GM23338 (cell line): ENCODE results near the gene FILIP1L. TPM values are rescaled to one million over a fixed set of nuclear protein-coding genes. Genes with fewer than 3 reads are reported as not detected.

Experiments
- ATAC-seq: fragments of 200-7000 bp; cut with Tn5 transposase; 3 replicates; pipeline ENCODE4 v1.9.1; 2020
- DNase-seq: peaks from one replicate; pipeline ENCODE4 v3.0.0-alpha.2; 2015; ENCODE audit warnings: low spot score
- H2AFZ ChIP-seq: fragments of 200-600 bp; sonication (generic); 2 replicates; pipeline ENCODE4 v1.8.0; 2016; ENCODE audit warnings: antibody characterized with exemption, mild to moderate bottlenecking, moderate library complexity
- H3F3A ChIP-seq: fragments of 200-600 bp; sonication (generic); replicated peaks from 2 replicates; pipeline ENCODE4 v1.8.0; 2017; ENCODE audit warnings: antibody characterized with exemption, mixed run types, low read depth
- H3K27ac ChIP-seq: fragments of 200-600 bp; sonication (generic); 2 replicates; pipeline ENCODE4 v1.6.1; 2016; ENCODE audit warnings: low read depth
- H3K27me3 ChIP-seq: fragments of 200-600 bp; sonication (generic); 2 replicates; pipeline ENCODE4 v1.8.0; 2016; ENCODE audit warnings: mild to moderate bottlenecking, mixed run types, moderate library complexity; ENCODE audit not compliant: insufficient read depth
- H3K36me3 ChIP-seq: fragments of 200-600 bp; sonication (generic); 2 replicates; pipeline ENCODE4 v1.8.0; 2016; ENCODE audit warnings: mild to moderate bottlenecking; ENCODE audit not compliant: insufficient read depth
- H3K4me1 ChIP-seq: fragments of 200-600 bp; sonication (generic); 2 replicates; pipeline ENCODE4 v1.8.0; 2016; ENCODE audit warnings: mild to moderate bottlenecking, moderate library complexity; ENCODE audit not compliant: insufficient read depth
- H3K4me2 ChIP-seq: fragments of 200-600 bp; sonication (generic); 2 replicates; pipeline ENCODE4 v1.7.1; 2017; ENCODE audit warnings: mixed run types
- H3K4me3 ChIP-seq: fragments of 200-600 bp; sonication (generic); 2 replicates; pipeline ENCODE4 v1.6.1; 2016; ENCODE audit warnings: mixed run types
- H3K79me2 ChIP-seq: fragments of 200-600 bp; sonication (generic); replicated peaks from 2 replicates; pipeline ENCODE4 v1.8.0; 2017; ENCODE audit warnings: mild to moderate bottlenecking; ENCODE audit not compliant: insufficient read depth
- H3K9me2 ChIP-seq: fragments of 200-600 bp; sonication (generic); 2 replicates; pipeline ENCODE4 v1.8.0; 2017; ENCODE audit not compliant: insufficient read depth
- H4K20me1 ChIP-seq: fragments of 200-600 bp; sonication (generic); replicated peaks from 2 replicates; pipeline ENCODE4 v1.8.0; 2017; ENCODE audit warnings: mild to moderate bottlenecking; ENCODE audit not compliant: insufficient read depth
- H3K27ac Mint-ChIP-seq: 2 replicates; pipeline ENCODE4 v1.8.0; 2020; ENCODE audit warnings: inconsistent platforms, mild to moderate bottlenecking, moderate library complexity, mixed read lengths
- H3K27me3 Mint-ChIP-seq: 3 replicates; pipeline ENCODE4 v1.8.0; 2022; ENCODE audit warnings: low read depth, mild to moderate bottlenecking, moderate library complexity, mixed read lengths, inconsistent platforms; ENCODE audit not compliant: insufficient read depth, poor library complexity
- H3K36me3 Mint-ChIP-seq: 3 replicates; pipeline ENCODE4 v1.8.0; 2021; ENCODE audit warnings: low read depth, mild to moderate bottlenecking, inconsistent platforms, moderate library complexity, mixed read lengths
- H3K4me1 Mint-ChIP-seq: 3 replicates; pipeline ENCODE4 v1.8.0; 2020; ENCODE audit warnings: mild to moderate bottlenecking, inconsistent platforms, mixed read lengths
- H3K4me3 Mint-ChIP-seq: 3 replicates; pipeline ENCODE4 v1.8.0; 2021; ENCODE audit warnings: moderate library complexity, mild to moderate bottlenecking, inconsistent platforms, mixed read lengths
- H3K9me3 Mint-ChIP-seq: 3 replicates; pipeline ENCODE4 v1.8.0; 2020; ENCODE audit warnings: moderate library complexity, mild to moderate bottlenecking, inconsistent platforms, mixed read lengths
- CREB1 ChIP-seq: fragments of 250-450 bp; sonication (Bioruptor Pico); IDR thresholded peaks from 2 replicates; pipeline ENCODE4 v1.5.0; 2020; ENCODE audit warnings: low read depth, mild to moderate bottlenecking, moderate library complexity
- EZH2 ChIP-seq: fragments of 200-600 bp; sonication (generic); IDR thresholded peaks from one replicate; pipeline ENCODE4 v1.8.0; 2017; ENCODE audit warnings: antibody characterized with exemption, mild to moderate bottlenecking, low read depth; ENCODE audit not compliant: unreplicated experiment
- EZH2phosphoT487 ChIP-seq: fragments of 200-600 bp; sonication (generic); IDR thresholded peaks from one replicate; pipeline ENCODE4 v1.8.1; 2018; ENCODE audit warnings: antibody characterized with exemption; ENCODE audit not compliant: unreplicated experiment
- JUNB ChIP-seq: IDR thresholded peaks from one replicate; pipeline ENCODE4 v1.6.1; 2016; ENCODE audit warnings: antibody characterized with exemption; ENCODE audit not compliant: unreplicated experiment
- NANOG ChIP-seq: IDR thresholded peaks from 2 replicates; pipeline ENCODE4 v1.6.1; 2016; ENCODE audit warnings: antibody characterized with exemption, borderline replicate concordance
- ZNF114 ChIP-seq: fragments of 250-450 bp; sonication (Bioruptor Pico); IDR thresholded peaks from 2 replicates; pipeline ENCODE4 v1.5.0; 2020; ENCODE audit warnings: mild to moderate bottlenecking, moderate library complexity
- ZNF331 ChIP-seq: fragments of 250-450 bp; sonication (Bioruptor Pico); IDR thresholded peaks from 2 replicates; pipeline ENCODE4 v1.5.0; 2020; ENCODE audit warnings: low read depth, mild to moderate bottlenecking, moderate library complexity
- polyA plus RNA-seq: library from polyadenylated mRNA; unstranded; fragments of >200 nt; fragmentation: Nextera tagmentation; extraction: Ambion mirVana; gene quantifications from 2 replicates; pipeline ENCODE4 v1.2.1, GENCODE V29; 2016
- total RNA-seq: library from RNA; depleted of rRNA; stranded (reverse); fragments of >200 nt; shearing (Covaris generic); gene quantifications from 2 replicates; pipeline ENCODE4 v1.2.3, GENCODE V29; 2014
- TF ChIP-seq, protein P1 (sequence below): fragments of 250-450 bp; sonication (Bioruptor Pico); IDR thresholded peaks from 2 replicates; pipeline ENCODE4 v1.5.0; 2020; ENCODE audit warnings: mild to moderate bottlenecking, moderate library complexity

Gene FILIP1L
- total and polyA plus RNA-seq, 2 experiments from 2014 or later: 1.6 TPM; not detected in 1

GRCh38 chr3:100073714-100074307 lies 40.5 kb downstream of the FILIP1L start:
- Mint-ChIP-seq H3K27ac (peak overlapping the region; percentile 61), H3K27me3 (no peaks in the 10 kb centered on the region), H3K4me1 (peaks cover 32% of the 10 kb centered on the region), H3K36me3 (no peaks in the 10 kb centered on the region), H3K4me3 (peak overlapping the region; percentile 26), H3K9me3 (no peaks in the 10 kb centered on the region)
- peak overlapping the region; percentile 56 for H3K4me2 ChIP-seq
- H3K79me2 ChIP-seq: no peaks in the 10 kb centered on the region
- H3K4me3 ChIP-seq: peak overlapping the region; percentile 8; the same call in 1 of the 2 replicates
- peak; percentile 92 for ATAC-seq
- no peaks in the 10 kb centered on the region for H3K27me3 ChIP-seq
- H3F3A ChIP-seq: no peaks in the 10 kb centered on the region; the same call in 1 of the 2 replicates
- no peaks in the 10 kb centered on the region for H4K20me1 ChIP-seq
- H3K4me1 ChIP-seq: peaks cover 20% of the 10 kb centered on the region
- no peak overlapping the region for H2AFZ ChIP-seq
- TF ChIP-seq NANOG (no peak; the same call in 1 of the 2 replicates), EZH2 (no peak), ZNF114 (CRISPR knock-in tag) (no peak), EZH2phosphoT487 (no peak), CREB1 (no peak), ZNF331 (CRISPR knock-in tag) (no peak), JUNB (no peak)
- TF ChIP-seq, protein P1, sequence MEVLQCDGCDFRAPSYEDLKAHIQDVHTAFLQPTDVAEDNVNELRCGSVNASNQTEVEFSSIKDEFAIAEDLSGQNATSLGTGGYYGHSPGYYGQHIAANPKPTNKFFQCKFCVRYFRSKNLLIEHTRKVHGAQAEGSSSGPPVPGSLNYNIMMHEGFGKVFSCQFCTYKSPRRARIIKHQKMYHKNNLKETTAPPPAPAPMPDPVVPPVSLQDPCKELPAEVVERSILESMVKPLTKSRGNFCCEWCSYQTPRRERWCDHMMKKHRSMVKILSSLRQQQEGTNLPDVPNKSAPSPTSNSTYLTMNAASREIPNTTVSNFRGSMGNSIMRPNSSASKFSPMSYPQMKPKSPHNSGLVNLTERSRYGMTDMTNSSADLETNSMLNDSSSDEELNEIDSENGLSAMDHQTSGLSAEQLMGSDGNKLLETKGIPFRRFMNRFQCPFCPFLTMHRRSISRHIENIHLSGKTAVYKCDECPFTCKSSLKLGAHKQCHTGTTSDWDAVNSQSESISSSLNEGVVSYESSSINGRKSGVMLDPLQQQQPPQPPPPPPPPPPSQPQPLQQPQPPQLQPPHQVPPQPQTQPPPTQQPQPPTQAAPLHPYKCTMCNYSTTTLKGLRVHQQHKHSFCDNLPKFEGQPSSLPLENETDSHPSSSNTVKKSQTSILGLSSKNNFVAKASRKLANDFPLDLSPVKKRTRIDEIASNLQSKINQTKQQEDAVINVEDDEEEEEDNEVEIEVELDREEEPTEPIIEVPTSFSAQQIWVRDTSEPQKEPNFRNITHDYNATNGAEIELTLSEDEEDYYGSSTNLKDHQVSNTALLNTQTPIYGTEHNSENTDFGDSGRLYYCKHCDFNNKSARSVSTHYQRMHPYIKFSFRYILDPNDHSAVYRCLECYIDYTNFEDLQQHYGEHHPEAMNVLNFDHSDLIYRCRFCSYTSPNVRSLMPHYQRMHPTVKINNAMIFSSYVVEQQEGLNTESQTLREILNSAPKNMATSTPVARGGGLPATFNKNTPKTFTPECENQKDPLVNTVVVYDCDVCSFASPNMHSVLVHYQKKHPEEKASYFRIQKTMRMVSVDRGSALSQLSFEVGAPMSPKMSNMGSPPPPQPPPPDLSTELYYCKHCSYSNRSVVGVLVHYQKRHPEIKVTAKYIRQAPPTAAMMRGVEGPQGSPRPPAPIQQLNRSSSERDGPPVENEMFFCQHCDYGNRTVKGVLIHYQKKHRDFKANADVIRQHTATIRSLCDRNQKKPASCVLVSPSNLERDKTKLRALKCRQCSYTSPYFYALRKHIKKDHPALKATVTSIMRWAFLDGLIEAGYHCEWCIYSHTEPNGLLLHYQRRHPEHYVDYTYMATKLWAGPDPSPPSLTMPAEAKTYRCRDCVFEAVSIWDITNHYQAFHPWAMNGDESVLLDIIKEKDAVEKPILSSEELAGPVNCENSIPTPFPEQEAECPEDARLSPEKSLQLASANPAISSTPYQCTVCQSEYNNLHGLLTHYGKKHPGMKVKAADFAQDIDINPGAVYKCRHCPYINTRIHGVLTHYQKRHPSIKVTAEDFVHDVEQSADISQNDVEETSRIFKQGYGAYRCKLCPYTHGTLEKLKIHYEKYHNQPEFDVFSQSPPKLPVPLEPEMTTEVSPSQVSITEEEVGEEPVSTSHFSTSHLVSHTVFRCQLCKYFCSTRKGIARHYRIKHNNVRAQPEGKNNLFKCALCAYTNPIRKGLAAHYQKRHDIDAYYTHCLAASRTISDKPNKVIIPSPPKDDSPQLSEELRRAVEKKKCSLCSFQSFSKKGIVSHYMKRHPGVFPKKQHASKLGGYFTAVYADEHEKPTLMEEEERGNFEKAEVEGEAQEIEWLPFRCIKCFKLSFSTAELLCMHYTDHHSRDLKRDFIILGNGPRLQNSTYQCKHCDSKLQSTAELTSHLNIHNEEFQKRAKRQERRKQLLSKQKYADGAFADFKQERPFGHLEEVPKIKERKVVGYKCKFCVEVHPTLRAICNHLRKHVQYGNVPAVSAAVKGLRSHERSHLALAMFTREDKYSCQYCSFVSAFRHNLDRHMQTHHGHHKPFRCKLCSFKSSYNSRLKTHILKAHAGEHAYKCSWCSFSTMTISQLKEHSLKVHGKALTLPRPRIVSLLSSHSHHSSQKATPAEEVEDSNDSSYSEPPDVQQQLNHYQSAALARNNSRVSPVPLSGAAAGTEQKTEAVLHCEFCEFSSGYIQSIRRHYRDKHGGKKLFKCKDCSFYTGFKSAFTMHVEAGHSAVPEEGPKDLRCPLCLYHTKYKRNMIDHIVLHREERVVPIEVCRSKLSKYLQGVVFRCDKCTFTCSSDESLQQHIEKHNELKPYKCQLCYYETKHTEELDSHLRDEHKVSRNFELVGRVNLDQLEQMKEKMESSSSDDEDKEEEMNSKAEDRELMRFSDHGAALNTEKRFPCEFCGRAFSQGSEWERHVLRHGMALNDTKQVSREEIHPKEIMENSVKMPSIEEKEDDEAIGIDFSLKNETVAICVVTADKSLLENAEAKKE: no peak
- DNase-seq: peak; percentile 58
- no peaks in the 10 kb centered on the region; the same call in 1 of the 2 replicates for H3K9me2 ChIP-seq
- H3K36me3 ChIP-seq: no peaks in the 10 kb centered on the region
- peak overlapping the region; percentile 82 for H3K27ac ChIP-seq
